HG03378 (cell line): ENCODE measurements around the gene CAPRIN2.

ENCODE experiments used
- ATAC-seq: cut with Tn5 transposase; IDR thresholded peaks from one replicate; pipeline ENCODE4 v1.9.1; 2021; ENCODE audit warnings: mild to moderate bottlenecking, moderate library complexity; ENCODE audit not compliant: unreplicated experiment

CAPRIN2 gene, protein sequence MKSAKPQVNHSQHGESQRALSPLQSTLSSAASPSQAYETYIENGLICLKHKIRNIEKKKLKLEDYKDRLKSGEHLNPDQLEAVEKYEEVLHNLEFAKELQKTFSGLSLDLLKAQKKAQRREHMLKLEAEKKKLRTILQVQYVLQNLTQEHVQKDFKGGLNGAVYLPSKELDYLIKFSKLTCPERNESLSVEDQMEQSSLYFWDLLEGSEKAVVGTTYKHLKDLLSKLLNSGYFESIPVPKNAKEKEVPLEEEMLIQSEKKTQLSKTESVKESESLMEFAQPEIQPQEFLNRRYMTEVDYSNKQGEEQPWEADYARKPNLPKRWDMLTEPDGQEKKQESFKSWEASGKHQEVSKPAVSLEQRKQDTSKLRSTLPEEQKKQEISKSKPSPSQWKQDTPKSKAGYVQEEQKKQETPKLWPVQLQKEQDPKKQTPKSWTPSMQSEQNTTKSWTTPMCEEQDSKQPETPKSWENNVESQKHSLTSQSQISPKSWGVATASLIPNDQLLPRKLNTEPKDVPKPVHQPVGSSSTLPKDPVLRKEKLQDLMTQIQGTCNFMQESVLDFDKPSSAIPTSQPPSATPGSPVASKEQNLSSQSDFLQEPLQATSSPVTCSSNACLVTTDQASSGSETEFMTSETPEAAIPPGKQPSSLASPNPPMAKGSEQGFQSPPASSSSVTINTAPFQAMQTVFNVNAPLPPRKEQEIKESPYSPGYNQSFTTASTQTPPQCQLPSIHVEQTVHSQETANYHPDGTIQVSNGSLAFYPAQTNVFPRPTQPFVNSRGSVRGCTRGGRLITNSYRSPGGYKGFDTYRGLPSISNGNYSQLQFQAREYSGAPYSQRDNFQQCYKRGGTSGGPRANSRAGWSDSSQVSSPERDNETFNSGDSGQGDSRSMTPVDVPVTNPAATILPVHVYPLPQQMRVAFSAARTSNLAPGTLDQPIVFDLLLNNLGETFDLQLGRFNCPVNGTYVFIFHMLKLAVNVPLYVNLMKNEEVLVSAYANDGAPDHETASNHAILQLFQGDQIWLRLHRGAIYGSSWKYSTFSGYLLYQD

DNA sequence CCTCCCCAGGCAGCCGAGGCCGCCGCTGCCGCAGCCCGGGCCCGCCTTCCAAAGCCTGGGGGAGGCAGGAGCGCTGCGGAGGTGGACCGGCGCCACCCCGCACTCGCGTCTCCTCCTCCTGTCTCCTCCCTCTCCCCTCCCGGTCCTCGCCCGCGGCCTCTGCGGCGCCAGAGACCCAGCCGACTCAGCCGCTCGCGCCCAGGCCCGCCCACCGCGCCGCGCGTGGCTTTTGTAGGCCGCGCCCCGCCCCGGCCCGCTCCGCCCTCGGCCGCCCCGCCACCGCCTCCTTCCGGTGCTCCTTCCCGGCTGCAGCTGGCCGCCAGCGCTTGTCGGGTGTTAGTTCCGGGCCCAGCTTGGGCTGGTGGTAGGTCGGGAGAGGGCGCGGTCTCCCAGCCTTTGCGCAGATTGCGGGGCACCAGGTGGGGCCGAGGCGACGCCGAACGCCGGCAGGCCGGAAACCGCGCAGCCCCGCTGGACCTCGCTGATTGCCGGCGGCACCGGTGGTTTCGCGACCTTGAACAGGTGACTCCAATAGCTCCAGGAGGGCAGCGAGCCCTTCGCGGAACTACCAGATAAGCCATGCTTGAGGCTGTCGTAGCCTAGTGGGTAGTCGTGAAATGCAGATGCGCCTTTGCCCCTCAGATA, at the start of gene CAPRIN2:
Gene CAPRIN2 (minus strand): TSS at position 202 of the 645 bp plus-strand sequence. CDS start 1,431 bp downstream, outside the sequence.
- ATAC-seq, result peak; percentile 92

DNA sequence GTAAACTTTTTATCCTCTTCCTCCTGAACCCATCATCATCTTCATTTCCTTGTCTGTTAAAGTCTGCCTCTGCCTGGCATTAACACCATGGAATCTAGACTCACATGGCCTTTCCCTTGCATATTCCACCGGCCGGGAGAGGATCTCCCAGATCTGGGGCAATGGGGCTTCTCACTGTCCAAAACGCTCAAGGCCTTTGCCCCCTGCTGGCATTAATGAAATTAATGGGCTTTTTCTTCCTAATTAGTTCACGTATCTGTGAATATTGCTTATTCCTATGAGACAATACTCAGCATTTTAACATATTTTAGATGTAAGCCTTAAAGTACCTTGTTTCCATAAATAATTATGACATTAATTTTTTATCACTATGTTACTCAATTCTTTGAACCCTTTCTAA, 42.9 kb upstream of the CAPRIN2 start:
- ATAC-seq, result no peak

DNA sequence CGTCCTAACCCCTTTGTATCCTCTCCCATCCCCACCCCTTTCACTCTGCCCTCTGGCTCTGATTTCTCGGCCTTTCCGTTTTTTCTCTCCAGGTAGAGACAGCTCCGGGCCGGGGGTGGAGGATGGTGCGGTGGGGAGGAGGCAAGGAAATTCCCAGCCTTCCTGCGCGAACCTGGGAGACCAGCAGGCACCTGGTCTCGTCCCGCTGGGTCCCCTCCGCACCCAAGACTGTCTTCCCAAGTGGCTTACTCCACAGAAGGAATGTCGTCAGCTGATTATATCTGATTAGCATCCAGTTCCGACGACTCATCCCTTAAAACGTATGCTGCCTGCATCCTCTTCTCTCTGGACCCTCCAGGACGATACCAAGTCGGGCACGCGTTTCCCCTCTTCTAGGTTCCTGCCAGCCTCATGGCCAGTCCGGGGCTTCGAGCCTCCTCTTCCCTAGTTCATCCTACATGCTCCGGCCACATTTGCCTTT, 42.2 kb upstream of the CAPRIN2 start:
- ATAC-seq, result no peak

DNA sequence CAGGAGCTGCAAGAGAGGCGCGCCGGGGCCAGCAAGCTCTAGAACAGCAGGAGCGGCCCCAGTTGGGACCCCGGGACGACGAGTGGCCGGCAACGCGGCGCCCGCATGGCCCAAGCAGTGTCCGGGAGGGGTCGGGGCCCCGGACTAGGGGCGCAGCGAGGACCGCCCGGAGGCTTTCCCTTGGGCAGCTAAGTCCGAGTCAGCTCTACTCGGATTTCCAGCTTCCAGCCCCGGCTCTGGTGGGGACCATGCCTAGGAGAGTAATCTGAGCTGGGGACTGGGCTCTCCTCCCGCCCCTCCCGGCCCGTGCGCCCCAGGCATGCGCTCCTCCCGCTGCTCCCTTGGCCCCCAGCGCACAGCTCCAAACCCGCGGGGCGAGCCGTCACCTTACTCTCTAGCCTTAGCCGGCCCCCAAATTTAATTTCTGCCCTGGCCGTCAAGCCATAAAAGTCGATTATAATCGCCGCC, 41.6 kb upstream of the CAPRIN2 start:
- no peak for ATAC-seq

DNA sequence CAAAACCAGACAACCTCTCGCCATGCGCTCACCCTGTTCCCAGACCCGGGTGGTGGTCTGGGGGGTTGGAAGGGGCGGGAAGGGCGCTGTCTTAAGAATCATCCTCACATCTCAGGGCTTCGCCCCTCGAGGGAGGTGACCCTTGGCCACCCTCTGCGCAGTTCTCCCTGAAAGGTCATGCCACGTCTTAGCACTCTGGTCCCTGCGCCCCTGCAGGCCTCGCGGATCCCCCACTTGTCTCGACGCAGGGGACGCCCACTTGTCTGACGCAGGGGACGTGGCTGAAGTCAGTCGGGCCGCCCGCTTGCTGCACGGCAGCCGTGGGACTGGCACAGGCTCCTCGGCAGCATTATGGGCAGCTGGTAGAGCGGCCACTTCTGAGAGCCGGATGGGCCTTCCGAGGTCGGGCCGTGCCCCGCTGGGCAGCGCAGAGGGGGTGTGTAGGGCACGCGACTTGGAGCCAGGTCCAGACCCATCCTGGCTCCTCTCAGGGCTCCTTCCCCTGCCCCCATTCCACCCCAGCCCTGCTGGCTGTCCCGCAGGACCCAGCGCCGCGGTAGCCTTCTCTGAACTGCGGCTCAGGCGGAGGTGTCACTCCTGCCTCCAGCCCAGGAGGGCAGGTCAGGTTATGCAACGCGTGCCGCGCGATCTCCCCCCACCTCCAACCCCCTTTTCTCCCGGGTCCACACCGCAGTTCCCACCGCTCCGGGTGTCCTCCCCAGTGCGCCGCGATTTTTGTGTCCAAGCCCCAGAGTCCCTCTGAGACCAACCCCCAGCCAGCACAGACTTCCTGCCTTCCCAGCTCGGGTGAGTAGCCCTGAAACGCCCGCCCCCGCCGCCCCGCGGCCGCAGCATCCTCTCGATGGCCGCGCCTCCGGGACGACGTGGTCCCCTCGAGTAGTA, 40.9 kb upstream of the CAPRIN2 start:
- peak; percentile 81 for ATAC-seq

DNA sequence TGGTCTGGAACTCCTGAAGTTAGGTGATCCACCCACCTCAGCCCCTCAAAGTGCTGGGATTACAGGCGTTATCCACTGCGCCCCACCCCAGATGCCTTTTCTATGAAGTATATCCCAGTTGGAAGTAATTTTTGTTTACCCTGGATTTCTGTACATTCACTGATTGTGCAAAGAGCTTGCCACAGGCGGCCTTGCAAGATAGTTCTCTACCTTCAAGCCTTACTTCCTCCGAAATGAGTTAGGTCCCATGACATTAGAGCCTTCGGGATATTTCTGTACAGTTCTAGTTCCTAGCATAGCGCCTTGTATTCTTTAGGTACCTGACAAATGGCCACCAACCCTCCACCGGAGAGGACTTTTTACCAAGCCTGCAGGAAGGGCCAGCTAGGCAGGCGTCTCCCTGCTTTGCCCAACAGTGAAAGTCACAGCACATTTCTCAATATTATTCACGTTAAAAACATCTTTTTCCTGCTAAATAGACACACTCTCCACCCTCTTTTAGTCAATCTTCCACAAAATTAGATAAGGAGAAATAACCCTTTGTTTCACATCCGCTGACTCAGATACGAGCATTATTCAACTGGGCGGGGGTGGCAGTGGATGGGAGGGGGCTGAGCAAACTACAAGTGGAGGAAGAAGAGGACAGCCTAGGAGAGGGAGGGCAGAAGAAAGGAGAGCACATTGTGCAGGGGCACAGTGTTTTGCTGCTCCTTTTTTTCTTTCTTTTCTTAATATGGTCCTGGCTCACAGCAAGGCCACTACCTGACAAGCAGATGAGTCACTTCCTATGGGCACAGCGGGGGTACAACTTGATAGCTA, 40.0 kb upstream of the CAPRIN2 start:
- ATAC-seq, result no peak

DNA sequence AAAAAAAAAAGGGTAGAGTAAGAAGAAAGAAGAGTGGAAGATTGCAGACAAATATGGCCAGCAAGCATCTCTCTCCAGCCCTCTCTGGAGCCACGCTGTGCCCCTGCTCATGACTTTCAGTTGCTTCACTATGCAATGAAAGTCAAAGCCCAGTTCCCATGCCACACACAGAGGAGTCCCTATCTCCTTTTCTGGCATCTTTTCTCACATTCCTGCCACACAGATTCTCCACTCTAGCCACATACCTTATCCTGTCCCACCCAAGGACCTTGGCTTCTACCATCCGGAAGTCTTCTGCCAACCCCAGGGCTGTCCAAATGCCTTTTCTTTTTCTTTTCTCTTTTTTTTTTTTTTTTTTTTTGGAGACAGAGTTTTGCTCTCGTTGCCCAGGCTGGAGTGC, 39.3 kb upstream of the CAPRIN2 start:
- no peak for ATAC-seq

DNA sequence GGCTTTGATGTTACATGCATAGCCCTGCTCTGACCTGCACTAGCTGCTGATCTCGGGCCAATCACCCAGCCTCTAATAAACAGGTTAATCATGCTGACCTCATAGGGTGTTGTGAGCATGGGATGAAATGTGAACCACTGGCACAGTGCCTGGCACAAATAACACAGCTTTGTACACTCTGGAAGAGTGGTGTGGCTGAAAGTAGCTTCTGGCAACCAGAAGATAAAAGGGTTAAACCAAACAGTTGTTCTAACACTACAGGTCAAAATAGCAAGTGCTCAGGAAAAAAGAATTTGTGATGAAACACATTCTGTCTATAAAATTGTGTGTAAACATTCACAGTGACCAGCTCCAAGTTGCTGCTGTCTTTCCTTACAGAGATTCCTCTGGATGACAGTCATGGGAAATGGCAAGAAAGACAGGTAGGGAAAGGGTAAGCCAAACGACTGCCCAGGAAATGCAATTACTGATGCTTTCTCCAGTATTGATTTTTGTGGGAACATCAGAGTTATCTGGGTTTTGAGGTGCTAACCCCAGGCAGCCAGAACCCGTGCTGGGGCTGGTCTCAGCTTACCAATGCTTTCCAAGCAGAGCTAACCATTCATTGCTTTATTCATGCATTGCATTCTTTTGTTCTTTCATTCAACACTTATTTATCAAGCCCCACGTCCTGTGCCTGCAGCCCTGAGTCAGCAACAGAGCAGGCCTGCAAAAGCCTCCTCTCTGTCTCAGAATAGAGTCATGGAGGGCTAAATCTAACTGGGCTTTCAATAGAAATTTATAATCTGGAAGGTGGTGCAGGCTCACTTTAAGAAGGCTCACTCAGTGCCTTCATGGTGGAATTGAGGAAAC, 38.1 kb upstream of the CAPRIN2 start:
- ATAC-seq, result no peak

DNA sequence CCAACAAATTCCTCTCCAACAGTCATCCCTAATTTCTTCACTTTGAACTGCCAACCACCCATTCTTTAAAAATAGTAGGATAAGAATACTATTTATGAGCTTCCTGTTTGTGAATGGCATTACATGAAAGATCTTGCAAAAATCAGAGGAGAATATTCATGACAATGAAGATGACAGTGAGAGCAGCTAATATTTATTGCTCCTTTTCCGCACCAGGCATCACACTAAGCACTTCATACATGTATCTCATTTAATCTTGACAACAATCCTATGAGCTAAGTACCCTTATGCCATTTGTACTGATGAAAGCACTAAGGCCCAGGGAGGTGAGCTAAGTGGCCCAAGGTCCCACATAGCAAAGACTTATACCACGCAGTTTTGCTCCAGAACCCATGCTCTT, 37.3 kb upstream of the CAPRIN2 start:
- ATAC-seq, result no peak

DNA sequence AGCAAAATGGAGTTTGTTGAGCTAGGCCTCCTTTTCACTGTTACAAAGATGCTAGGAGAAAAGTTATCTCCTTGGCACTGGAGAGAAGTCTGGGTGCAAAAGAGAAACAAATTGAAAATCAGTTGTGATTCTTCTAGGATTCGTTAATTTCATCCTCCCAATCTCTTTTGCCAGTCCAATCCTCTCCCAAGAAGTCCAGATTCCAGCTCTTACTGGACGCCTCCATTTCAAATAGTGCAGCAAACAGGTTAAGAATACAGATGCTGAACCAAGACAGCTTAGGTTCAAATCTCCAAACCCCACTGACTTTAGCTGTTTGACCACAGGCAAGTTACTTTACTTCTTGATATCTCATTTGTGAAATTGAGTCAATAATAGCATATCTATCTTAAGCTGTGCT, 34.0 kb upstream of the CAPRIN2 start:
- no peak for ATAC-seq

DNA sequence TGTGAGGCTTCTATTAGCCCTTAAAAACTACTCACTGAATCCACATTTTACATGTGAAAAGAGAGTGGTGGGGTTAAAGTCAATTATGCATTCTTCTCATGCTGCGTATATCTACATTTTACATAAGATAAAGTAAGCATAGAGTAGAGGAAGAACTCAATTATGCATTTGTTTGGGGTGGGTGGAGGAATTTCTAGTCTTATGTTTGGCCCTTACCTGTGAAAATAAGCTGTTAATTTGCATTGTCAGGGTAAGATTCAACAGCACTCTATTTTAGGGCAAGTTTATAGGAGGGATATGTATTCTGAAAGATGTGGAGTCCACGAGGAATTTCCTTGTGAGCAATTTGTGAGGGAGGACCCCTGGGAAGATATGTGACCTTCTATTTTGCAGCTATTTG, 30.9 kb upstream of the CAPRIN2 start:
- ATAC-seq, result no peak

DNA sequence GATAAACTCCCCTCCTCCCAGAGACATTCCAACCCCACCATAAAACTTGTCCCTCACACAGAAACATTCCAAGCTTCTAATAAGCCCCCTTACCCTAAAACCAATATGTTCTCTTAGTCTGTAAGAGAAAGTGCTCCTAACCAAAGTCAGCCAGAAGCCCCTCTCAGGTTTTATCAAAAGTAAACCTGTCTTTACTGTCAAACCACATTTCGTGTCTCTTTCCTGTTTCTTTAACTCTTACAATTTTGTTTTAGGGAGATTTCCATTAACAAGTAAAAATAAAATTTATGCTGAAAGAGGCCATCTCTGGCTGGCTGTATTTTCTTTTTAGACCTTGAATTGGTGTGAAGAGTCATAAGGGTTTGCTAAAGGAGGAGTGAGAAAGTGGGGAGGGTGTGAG, 29.8 kb upstream of the CAPRIN2 start:
- ATAC-seq, result no peak

DNA sequence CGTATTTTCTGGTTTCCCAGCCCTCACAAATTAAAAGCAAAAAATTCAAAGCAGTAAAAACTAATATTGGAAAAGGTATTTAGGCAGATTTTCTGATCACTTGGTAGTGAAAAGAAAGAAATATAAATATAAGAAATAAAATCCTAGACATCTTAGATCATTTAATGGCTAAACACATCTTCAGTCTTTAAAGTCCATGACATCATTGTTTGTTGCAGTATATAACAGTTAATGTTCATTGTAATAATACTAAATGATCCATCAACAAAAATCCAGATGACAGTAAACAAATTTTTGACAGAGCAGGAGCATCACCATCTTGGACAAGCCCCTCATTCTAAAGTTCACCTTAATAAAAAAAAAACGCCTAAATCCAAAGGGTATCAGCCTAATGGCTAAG, 29.2 kb upstream of the CAPRIN2 start:
- ATAC-seq, result no peak

DNA sequence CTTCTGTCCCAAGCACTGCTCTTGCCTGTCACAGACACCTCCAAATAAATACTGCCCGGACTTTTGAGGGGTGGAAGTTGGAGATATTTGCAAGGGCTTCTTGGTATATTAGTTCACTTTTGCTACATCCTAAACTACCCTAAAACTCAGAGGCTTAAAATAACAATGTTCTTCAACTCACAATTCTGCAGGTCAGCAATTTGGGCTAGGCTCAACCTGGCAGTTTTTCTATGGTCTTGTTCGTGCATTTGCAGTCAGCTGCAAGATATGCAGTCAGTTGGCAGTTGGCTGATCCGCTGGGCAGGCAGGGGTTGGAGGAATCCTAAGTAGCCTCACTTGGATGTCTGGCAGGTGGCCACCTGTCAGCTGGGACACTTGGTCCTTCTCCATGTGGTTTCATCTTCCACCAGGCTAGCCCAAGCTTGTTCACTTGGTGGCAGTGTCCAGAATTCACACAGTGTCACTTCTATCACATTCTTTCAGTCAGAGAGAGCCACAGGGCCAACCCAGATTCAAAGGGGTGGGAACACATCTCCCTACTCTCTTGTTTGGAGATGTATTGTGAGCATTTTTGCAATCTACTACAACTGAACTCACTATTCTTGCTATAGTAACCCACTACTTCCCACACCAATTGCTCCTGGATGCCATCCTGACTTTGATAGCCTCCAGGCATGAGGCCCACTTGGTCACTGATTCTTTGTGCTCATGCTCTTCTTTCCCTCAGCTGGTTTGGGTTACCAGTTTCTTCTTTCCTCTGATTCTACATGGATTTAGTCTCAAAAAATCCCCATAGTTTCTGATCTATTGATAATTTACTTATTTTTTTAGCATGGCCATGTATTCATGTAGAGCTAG, 27.8 kb upstream of the CAPRIN2 start:
- no peak for ATAC-seq

DNA sequence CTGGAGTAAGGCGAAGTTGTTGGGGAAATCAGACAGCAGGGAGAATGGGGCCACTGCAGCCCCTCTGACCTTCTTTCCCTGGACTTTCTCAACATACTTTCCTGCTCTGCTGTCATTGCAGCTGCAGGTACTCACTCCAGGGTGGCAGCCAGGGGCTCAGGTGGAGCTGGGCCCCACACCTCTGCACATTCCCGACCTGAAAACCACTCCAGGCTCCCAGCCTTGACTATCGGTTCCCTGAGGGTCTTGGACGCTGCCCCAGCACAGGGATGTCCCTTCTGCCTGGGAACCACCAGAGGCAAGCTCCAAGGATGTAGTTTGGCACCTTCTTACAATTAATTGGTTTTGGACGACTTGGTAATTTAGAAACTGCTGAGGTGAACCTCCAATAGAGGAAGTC, 24.8 kb upstream of the CAPRIN2 start:
- no peak for ATAC-seq

DNA sequence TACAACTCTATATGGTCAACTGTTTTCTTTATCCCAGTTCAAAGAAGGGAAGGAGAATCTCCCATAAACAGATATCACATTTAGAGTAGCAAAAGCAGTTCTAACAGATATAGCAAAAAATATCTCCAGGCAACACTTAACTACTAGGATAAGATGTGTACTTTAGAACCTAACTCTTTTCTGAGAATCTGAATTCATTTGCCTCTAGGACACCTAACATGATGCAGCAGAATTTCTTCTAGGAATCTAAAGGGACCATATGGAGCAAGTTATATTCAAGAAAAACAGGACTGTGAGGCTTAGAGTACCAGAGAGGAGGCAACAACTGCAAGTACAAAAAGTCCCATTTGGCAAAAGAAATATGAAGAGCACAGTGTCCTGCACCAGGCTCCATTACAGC, 24.4 kb upstream of the CAPRIN2 start:
- no peak for ATAC-seq

DNA sequence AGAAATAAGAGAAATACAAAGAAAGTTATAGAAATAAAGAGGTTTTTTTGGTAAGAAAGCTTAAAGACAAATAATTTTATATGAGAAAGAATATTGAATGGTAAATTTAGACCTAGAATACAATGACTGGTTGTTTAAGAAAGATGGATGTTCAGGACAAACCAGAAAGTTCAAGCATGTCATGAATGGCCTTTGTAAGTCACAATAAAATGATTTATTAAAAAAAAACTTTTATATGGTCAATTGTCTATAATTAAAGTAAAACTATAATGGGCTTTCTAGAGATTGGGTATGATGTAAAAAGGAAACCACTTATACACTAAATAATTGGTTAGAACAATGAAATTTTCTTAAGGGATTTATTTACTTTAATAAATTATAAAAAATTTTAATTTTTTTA, 19.8 kb upstream of the CAPRIN2 start:
- no peak for ATAC-seq
